IMR-90 (cell line): ENCODE results near the gene ACTR2. TPM values are rescaled to one million over a fixed set of nuclear protein-coding genes. Genes with fewer than 3 reads are reported as not detected.

Source experiments
- ATAC-seq: fragments of 200-7000 bp; cut with Tn5 transposase; 2 replicates; pipeline ENCODE4 v1.9.1; 2020; ENCODE audit warnings: low read depth, mild to moderate bottlenecking, moderate library complexity
- BruUV-seq: library from RNA; stranded (reverse); fragments of 400-500 nt; replicated peaks from 2 replicates; lab custom pipeline; 2021; lab: Mats Ljungman, UMichigan
- CTCF ChIA-PET: fragments of 300-600 bp; formaldehyde crosslinking; extraction: SDS; loops from one replicate; lab custom pipeline; 2021; ENCODE audit warnings: antibody characterized with exemption; lab: Yijun Ruan, JAX
- POLR2A ChIA-PET: fragments of 300-600 bp; sonication (Branson Sonifier 250); formaldehyde crosslinking; loops from one replicate; lab custom pipeline; 2022; ENCODE audit warnings: antibody characterized with exemption; ENCODE audit not compliant: unreplicated experiment; lab: Charles Lee
- DNase-seq: peaks from one replicate; pipeline ENCODE4 v3.0.0; 2013
- H2AFZ ChIP-seq: replicated peaks from 2 replicates; pipeline ENCODE3; 2013; ENCODE audit warnings: low read length, mild to moderate bottlenecking; ENCODE audit not compliant: poor library complexity
- H2AK5ac ChIP-seq: 2 replicates; pipeline ENCODE4 v1.6.1; 2013; ENCODE audit warnings: low read depth, low read length, inconsistent platforms
- H2AK9ac ChIP-seq: replicated peaks from 2 replicates; pipeline ENCODE3; 2013; ENCODE audit warnings: mild to moderate bottlenecking, low read depth, low read length, moderate library complexity; ENCODE audit not compliant: poor library complexity
- H2BK120ac ChIP-seq: 2 replicates; pipeline ENCODE4 v1.6.1; 2013; ENCODE audit warnings: low read depth, low read length, inconsistent platforms
- H2BK15ac ChIP-seq: 3 replicates; pipeline ENCODE4 v1.6.1; 2013; ENCODE audit warnings: low read depth, low read length, inconsistent platforms
- H2BK20ac ChIP-seq: 2 replicates; pipeline ENCODE4 v1.6.1; 2013; ENCODE audit warnings: low read depth, mild to moderate bottlenecking, inconsistent platforms, low read length, moderate library complexity
- H2BK5ac ChIP-seq: 2 replicates; pipeline ENCODE4 v1.6.1; 2013; ENCODE audit warnings: mild to moderate bottlenecking, low read depth, low read length, inconsistent platforms; ENCODE audit not compliant: poor library complexity, severe bottlenecking
- H3K14ac ChIP-seq: replicated peaks from 2 replicates; pipeline ENCODE4 v1.6.1; 2013; ENCODE audit warnings: low read depth, low read length, inconsistent platforms
- H3K18ac ChIP-seq: 2 replicates; pipeline ENCODE4 v1.6.1; 2013; ENCODE audit warnings: low read depth, low read length, control low read depth
- H3K23ac ChIP-seq: 2 replicates; pipeline ENCODE4 v1.6.1; 2013; ENCODE audit warnings: low read depth, low read length, inconsistent platforms
- H3K27ac ChIP-seq: 2 replicates; pipeline ENCODE4 v1.5.1; 2013; ENCODE audit warnings: mild to moderate bottlenecking, control low read depth, low read length; ENCODE audit not compliant: insufficient read depth
- H3K27me3 ChIP-seq: 2 replicates; pipeline ENCODE4 v1.6.1; 2013; ENCODE audit warnings: low read length; ENCODE audit not compliant: control insufficient read depth, insufficient read depth
- H3K36me3 ChIP-seq: 2 replicates; pipeline ENCODE4 v1.6.1; 2013; ENCODE audit warnings: low read length, mixed read lengths; ENCODE audit not compliant: control insufficient read depth, insufficient read depth
- H3K4ac ChIP-seq: 2 replicates; pipeline ENCODE4 v1.6.1; 2013; ENCODE audit warnings: low read depth, low read length, inconsistent platforms
- H3K4me1 ChIP-seq: 2 replicates; pipeline ENCODE4 v1.6.1; 2013; ENCODE audit warnings: low read length, mixed read lengths; ENCODE audit not compliant: control insufficient read depth, insufficient read depth
- H3K4me2 ChIP-seq: 2 replicates; pipeline ENCODE4 v1.6.1; 2013; ENCODE audit warnings: low read depth, mild to moderate bottlenecking, control low read depth, low read length, moderate library complexity
- H3K4me3 ChIP-seq: 2 replicates; pipeline ENCODE4 v1.5.1; 2013; ENCODE audit warnings: low read depth, mild to moderate bottlenecking, control low read depth, low read length, moderate library complexity; ENCODE audit not compliant: insufficient read depth
- H3K56ac ChIP-seq: 2 replicates; pipeline ENCODE4 v1.6.1; 2013; ENCODE audit warnings: low read length, inconsistent platforms; ENCODE audit not compliant: insufficient read depth; ENCODE audit errors: extremely low read depth
- H3K79me1 ChIP-seq, 2 experiments: 2 replicates each; pipeline ENCODE4 v1.6.1; 2013; ENCODE audit warnings: low read length in 2 of 2, inconsistent platforms in 1 of 2, low read depth in 1 of 2
- H3K9ac ChIP-seq: 2 replicates; pipeline ENCODE4 v1.6.1; 2013; ENCODE audit warnings: low read depth, low read length, control low read depth
- H3K9me1 ChIP-seq: 2 replicates; pipeline ENCODE4 v1.6.1; 2013; ENCODE audit warnings: low read length, inconsistent platforms; ENCODE audit not compliant: insufficient read depth
- H3K9me3 ChIP-seq: 2 replicates; pipeline ENCODE4 v1.6.1; 2013; ENCODE audit warnings: low read length; ENCODE audit not compliant: control insufficient read depth, insufficient read depth
- H4K20me1 ChIP-seq: 2 replicates; pipeline ENCODE4 v1.6.1; 2013; ENCODE audit warnings: low read length, inconsistent platforms; ENCODE audit not compliant: insufficient read depth
- H4K5ac ChIP-seq: 2 replicates; pipeline ENCODE4 v1.6.1; 2013; ENCODE audit warnings: mild to moderate bottlenecking, low read depth, low read length, control low read depth
- H4K8ac ChIP-seq, 2 experiments: 2 replicates each; pipeline ENCODE4 v1.6.1; 2013; ENCODE audit warnings: low read depth in 2 of 2, low read length in 2 of 2, control low read depth in 1 of 2, inconsistent platforms in 1 of 2
- H4K91ac ChIP-seq: 2 replicates; pipeline ENCODE4 v1.6.1; 2013; ENCODE audit warnings: low read depth, low read length, inconsistent platforms; ENCODE audit not compliant: insufficient read depth
- RAD21 ChIP-seq: IDR thresholded peaks from 2 replicates; pipeline ENCODE4 v1.6.1; 2012; ENCODE audit warnings: low read length, improper control_type of control experiment
- SMC3 ChIP-seq: fragments of 150-350 bp; IDR thresholded peaks from 2 replicates; pipeline ENCODE4 v1.6.1; 2016; ENCODE audit warnings: low read depth, mild to moderate bottlenecking, antibody characterized with exemption, low read length, moderate library complexity
- WGBS, 2 experiments: methylation state at CpG; one replicate each; pipeline versions ENCODE4 v1.1.5 to v1.1.7; 2013; ENCODE audit warnings: missing lambda C conversion rate in 2 of 2; ENCODE audit not compliant: insufficient read length in 1 of 2; ENCODE audit errors: extremely low coverage in 2 of 2; 5-methylcytosine and 5-hydroxymethylcytosine counted together
- dilution Hi-C: fragments of 300-500 bp; cut with HindIII; formaldehyde crosslinking; loops from one replicate; pipeline ENCODE4 v1.14.3; 2018; ENCODE audit warnings: low sequenced_read_pairs; ENCODE audit not compliant: unreplicated experiment
- in situ Hi-C: fragments of 300-500 bp; cut with MboI; formaldehyde crosslinking; loops from 3 replicates; pipeline ENCODE4 v1.14.3; 2019; ENCODE audit warnings: low sequenced_read_pairs, inconsistent platforms, mixed read lengths
- intact Hi-C: fragments of 100-400 bp; cut with micrococcal nuclease; formaldehyde crosslinking; loops from 2 replicates; pipeline ENCODE4 v1.10.0; 2022
- polyA plus RNA-seq, 3 experiments: library from polyadenylated mRNA; depleted of rRNA; stranded (reverse); fragments of >200 nt; gene quantifications; 2 replicates each; pipeline ENCODE4 v1.2.3, GENCODE V29; 2012; ENCODE audit warnings: low replicate concordance in 1 of 3
- total RNA-seq: library from RNA; depleted of rRNA; stranded (reverse); fragments of >200 nt; gene quantifications from 2 replicates; pipeline ENCODE4 v1.2.3, GENCODE V29; 2012
- TF ChIP-seq, protein P1 (sequence below): conservative IDR thresholded peaks from 2 replicates; pipeline ENCODE4 v1.5.1; 2012; ENCODE audit warnings: mild to moderate bottlenecking, low read depth, low read length, improper control_type of control experiment

Gene ACTR2
- total and polyA plus RNA-seq, 2 of the 4 experiments (the other 2 are of a cell fraction), result 141 to 205 TPM

DNA sequence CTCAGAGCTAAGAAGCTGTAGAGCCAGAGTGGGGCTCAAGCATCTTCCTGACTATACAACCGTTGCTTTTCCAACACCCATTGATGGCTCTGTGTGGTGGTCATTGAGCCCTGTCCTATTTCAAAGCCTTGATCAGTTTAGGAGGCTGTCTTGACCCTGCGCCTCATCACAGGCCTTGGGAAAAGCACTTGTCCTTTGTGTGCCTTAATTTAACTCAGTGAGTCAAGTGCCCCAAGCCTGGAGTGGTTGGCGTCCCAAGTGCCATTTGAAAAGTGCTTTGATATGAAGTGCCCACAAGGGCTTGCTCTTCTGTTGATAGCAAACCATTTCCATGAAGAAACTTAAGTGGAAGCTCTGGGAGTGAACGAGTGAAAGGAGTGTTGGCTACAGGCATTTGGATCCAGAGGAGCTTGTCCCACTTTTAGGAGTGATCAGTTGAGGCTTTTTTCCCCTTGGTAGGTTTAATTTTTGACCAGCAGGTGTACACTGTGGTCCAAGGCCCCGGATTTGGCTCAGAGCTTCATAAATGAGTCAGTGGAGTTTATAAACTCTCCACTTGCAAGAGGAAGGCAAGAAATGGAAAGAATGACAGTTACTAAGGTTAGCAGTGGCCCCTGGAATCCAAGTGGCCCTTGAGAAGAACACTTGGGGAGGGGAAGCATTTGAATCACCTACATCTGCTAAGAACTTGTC lies 50.3 kb downstream of the ACTR2 start:
- peaks cover 4% of the 10 kb centered on the region; the same call in 1 of the 2 replicates for H4K20me1 ChIP-seq
- no peak overlapping the region for H2BK5ac ChIP-seq
- dilution Hi-C loops, result no loop called here
- peak overlapping the region; percentile 47 for H2AFZ ChIP-seq
- no peak overlapping the region for H3K56ac ChIP-seq
- H3K9me1 ChIP-seq, result peaks cover 16% of the 10 kb centered on the region; the same call in 1 of the 2 replicates
- ATAC-seq, result peak; percentile 35
- H3K4me3 ChIP-seq, result no peak overlapping the region
- ChIA-PET CTCF (interaction anchor here (0.7 to 1.0 kb wide), 2 partner anchors 8 to 19 kb away, joined by 3 to 4 read pairs; no protein-coding TSS in a partner anchor), POLR2A (no interaction called here)
- DNase-seq, result peak; percentile 64
- no peak overlapping the region for H2AK5ac ChIP-seq
- intact Hi-C loops, result no loop called here
- 0 out of 2 replicates have a peak overlapping the region, but pooled peaks have one; percentile 1 for H3K4ac ChIP-seq
- no peak overlapping the region for H2AK9ac ChIP-seq
- no peaks in the 10 kb centered on the region for H3K79me1 ChIP-seq
- no peak overlapping the region for H4K5ac ChIP-seq
- H3K27me3 ChIP-seq, result no peaks in the 10 kb centered on the region
- TF ChIP-seq SMC3, result no peak
- TF ChIP-seq RAD21, result peak; percentile 20; the same call in 1 of the 2 replicates
- TF ChIP-seq, protein P1, sequence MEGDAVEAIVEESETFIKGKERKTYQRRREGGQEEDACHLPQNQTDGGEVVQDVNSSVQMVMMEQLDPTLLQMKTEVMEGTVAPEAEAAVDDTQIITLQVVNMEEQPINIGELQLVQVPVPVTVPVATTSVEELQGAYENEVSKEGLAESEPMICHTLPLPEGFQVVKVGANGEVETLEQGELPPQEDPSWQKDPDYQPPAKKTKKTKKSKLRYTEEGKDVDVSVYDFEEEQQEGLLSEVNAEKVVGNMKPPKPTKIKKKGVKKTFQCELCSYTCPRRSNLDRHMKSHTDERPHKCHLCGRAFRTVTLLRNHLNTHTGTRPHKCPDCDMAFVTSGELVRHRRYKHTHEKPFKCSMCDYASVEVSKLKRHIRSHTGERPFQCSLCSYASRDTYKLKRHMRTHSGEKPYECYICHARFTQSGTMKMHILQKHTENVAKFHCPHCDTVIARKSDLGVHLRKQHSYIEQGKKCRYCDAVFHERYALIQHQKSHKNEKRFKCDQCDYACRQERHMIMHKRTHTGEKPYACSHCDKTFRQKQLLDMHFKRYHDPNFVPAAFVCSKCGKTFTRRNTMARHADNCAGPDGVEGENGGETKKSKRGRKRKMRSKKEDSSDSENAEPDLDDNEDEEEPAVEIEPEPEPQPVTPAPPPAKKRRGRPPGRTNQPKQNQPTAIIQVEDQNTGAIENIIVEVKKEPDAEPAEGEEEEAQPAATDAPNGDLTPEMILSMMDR, result peak; percentile 19; the same call in 1 of the 2 replicates
- H2BK20ac ChIP-seq, result no peak overlapping the region
- no peak overlapping the region for H2BK120ac ChIP-seq
- no peaks in the 10 kb centered on the region for H3K9me3 ChIP-seq
- in situ Hi-C loops, result no loop called here
- peaks cover 2% of the 10 kb centered on the region for H3K36me3 ChIP-seq
- H2BK15ac ChIP-seq, result no peak overlapping the region
- H3K23ac ChIP-seq, result no peak overlapping the region
- no peak overlapping the region for H4K8ac ChIP-seq
- no peak overlapping the region for H4K91ac ChIP-seq
- H3K27ac ChIP-seq, result no peak overlapping the region
- H3K9ac ChIP-seq, result no peak overlapping the region
- no TSS peak for BruUV-seq
- peak overlapping the region; percentile 26; the same call in 1 of the 2 replicates for H3K14ac ChIP-seq
- no peak overlapping the region for H3K18ac ChIP-seq
- no peak overlapping the region for H3K4me2 ChIP-seq
- peaks cover 7% of the 10 kb centered on the region for H3K4me1 ChIP-seq
- no CpG with 5 or more reads among the region's 5 CpGs for WGBS, 2 experiments
